ENCODE data around the gene BPGM.

Gene BPGM

GRCh38 chr7:134646425-134647305 lies at the start of gene BPGM:
BPGM (plus strand) TSS chr7:134646853; CDS start chr7:134661508, 14,655 bp downstream.
- DNase-seq = peak; percentile 46 to 99 (median 97)

DNA sequence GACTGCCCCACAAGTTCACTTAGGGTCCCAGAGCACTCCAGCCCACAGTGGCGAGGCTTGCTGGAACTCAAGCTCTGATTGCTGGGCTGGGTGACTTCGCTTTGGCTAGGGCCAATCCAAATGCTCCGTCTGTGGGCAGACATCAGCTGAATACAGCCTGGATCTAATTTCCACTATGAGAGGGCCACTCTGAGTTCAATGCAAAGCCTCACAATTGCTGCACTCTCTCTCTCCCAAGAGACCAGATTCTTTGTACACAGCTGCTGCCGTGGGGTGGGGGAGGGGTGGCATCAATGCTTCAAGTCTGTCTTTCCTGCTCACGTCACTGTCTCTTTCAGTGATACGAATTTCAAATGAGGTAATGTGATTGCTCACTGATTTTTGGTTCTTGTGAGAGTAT lies 47.3 kb upstream of the BPGM start:
- peak in 48 of 56 donors; percentile 2 to 81 (median 30) for DNase-seq

DNA sequence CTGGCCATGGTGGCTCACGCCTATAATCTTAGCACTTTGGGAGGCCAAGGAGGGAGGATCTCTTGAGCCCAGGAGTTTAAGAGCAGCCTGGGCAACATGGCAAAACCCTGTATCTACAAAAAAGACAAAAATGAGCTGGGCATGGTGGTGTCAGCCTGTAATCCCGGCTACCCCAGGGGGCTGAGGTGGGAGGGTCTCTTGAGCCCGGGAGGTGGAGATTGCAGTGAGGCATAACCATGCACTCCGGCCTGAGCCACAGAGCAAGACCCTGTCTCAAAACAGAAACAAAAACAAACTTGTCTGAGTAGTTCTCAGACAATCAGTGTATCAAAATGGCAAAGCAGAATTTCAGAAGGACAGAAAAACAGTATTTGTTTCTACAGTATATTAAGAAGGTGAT lies 45.2 kb upstream of the BPGM start:
- DNase-seq = no peak

- peak in 14 of 56 donors; percentile 3 to 26 (median 10) for DNase-seq
Observed at GRCh38 chr7:134602881-134603451, 43.7 kb upstream of the BPGM start.

- DNase-seq = peak in 44 of 56 donors; percentile 1 to 80 (median 36)
Observed at GRCh38 chr7:134605978-134606923, 40.4 kb upstream of the BPGM start.

GRCh38 chr7:134611611-134612151 lies 35.0 kb upstream of the BPGM start:
- DNase-seq = no peak

GRCh38 chr7:134612197-134612596 lies 34.5 kb upstream of the BPGM start:
- DNase-seq = no peak

GRCh38 chr7:134613623-134614347 lies 32.9 kb upstream of the BPGM start:
- DNase-seq = no peak

DNA sequence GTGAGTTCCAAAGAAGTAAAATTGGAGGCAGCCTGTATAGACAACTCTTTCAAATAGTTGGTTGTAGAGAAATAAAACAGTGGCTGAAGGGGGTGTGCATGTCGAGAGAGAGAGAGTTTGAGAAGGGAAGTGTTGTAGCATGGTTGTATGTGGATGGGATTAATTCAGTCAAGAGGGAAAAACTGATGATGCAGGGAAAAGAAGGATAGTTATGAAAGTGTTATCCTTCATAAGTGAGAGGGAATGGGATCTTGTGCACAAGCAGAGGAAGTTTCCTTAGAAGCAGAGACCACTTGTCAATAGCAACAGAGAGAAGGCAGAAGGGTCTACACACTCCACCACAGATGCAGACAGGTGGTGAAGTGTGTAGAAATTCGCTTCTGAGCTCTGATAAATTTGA lies 30.0 kb upstream of the BPGM start:
- no peak for DNase-seq

GRCh38 chr7:134618756-134619530 lies 27.7 kb upstream of the BPGM start:
- DNase-seq = no peak

- no peak for DNase-seq
Observed at GRCh38 chr7:134619627-134620331, 26.9 kb upstream of the BPGM start.

DNA sequence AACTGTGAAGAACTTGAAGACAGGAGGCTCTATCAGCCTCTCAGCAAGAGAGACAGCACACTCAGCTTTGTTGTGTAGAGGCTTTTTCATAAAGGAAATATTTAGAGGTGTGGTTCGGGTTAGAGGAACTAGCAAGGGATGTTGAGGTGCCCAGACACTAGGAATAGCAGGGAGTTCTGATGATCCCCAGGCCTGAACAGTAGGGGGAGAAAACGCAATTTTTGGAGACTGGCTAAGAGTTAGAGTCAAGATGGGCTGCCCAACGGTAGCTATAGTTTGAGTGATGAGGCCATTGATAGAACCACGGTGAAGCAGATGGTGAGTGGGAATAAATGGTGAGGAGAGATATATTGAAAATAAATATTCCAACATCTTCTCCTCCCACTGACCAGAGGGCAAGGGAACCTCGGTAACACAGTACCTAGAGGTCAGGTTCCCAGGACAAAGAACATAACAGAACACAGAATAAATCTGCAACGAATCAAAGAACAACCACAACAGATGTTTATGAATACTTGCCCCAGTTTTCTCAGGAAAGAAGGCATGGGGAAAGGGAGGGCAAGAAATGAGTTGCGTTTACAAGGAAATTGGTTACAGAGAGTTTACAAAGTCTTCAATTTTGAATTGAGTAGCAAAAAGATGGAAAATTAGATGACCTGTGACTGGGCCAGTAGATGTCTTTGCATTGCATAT lies 24.2 kb upstream of the BPGM start:
- no peak for DNase-seq

DNA sequence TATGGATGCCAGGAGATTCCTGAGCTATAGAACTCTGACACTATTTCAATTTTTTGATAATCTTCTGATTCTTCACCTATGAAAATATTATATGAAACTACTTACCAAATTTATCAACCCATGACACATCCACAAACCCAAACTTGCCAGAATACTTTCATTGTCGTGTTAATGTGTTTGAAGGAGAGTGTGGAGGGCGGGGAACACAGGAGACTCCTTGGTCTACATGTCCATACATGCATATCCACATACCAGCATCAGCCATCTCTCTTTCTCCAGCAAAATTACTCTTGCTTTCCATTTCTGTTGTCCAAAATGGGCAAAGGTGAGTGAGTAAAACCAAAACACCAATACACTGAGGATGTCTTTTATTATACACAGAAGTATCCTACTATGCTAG lies 23.5 kb upstream of the BPGM start:
- no peak for DNase-seq

- DNase-seq = no peak
Observed at GRCh38 chr7:134625550-134625949, 21.1 kb upstream of the BPGM start.

DNA sequence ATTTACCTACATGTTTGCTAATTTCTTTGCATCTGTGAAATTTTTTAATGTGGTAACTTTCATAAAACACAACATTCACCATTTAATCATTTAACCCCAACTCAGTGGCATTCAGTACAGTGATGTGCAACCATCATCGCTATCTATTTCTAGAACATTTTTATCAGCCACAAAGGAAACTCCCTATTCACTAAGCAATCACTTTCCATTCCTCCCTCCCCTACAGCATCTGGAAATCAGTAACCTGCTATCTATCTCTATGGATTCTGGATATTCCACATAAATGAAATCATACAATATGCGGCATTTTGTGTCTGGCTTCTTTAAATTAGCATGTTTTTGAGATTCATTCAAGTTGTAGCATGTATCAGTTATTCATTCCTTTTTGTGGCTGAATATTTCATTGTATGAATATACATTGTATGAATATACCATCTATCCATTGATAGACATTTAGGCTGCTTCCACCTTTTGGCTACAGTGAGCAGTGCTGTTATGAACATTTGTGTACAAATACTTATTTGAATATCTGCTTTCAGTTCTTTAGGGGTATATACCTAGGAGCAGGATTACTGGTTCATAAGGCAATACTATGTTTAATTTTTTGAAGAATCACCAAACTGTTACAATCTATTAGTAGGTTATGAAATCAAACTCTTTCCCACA lies 19.4 kb upstream of the BPGM start:
- no peak for DNase-seq

DNA sequence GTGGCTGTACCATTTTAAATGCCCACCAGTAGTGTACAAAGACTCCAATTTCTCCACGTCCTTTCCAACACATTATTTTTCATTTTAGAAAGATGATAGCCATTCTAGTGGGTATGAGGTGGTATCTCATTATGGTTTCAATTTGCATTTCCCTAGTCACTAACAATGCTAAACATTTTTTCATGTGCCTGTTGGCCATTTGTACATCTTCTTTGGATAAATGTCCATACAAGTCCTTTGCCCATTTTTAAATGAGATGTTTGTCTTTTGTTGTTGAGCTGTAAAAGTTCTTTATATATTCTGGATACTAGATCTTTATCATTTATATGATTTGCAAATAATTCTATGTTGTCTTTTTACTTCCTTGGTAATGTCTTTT lies 18.9 kb upstream of the BPGM start:
- no peak for DNase-seq

DNA sequence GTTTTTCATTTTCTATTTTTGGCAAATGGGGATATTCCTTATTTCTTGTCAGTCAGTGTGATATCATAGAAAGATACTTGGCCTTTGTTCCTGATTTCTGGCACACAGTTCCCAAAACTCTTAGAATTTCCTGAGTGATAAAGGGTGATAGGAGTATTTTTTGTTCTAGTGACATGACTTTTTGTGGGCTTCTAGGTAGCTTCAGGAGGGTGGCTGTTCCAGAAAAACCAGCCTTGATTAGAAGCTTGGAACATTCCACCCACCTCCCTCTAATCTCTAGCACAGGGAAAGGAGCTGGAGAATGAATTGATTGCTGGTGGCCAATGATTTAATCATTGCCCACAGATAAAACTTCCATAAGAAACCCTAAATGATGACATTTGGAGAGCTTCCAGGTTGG lies 17.2 kb upstream of the BPGM start:
- DNase-seq = no peak

DNA sequence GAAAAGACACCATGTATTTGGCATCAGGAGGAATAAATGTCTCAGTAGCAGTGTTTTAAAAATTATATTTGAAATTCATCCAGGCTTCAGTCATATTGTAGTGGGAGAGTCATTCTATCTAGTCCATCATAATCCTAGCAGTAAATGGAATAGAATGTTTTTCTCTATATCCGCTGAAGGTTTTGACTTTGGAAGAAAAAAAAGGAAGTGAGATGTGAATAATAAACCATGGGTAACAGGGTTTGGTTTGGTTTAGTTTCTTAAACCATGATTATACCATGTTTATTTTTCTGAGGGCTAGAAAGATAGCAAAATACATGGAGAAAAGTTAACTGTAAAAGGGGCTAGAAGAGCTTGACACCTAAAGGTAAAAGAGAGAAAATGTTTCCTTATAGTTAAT lies 16.4 kb upstream of the BPGM start:
- DNase-seq = no peak
